Stimulated activated CD4-positive, alpha-beta T cell treated with anti-CD3 and anti-CD28 coated beads, Interleukin-2, amount 100 ng/mL, for 24 hours (primary cell): Measurements from ENCODE around the gene ALOX12B.
"Not testable (repeated sequence)": the region's sequence is repeated elsewhere in the genome, so short reads cannot be mapped to it uniquely, and the experiment has no call there.

Experiments used
- DNase-seq, 2 donors: peaks; one replicate each; pipeline ENCODE4 v3.0.0-alpha.2; 2020

The ALOX12B gene

GRCh38 chr17:8041979-8042378 lies 45.5 kb downstream of the ALOX12B start:
- no peak for DNase-seq

- DNase-seq = peak; percentile 43 to 51
Observed at GRCh38 chr17:8041249-8041928, 46.1 kb downstream of the ALOX12B start.

GRCh38 chr17:8039611-8040168 lies 47.8 kb downstream of the ALOX12B start:
- no peak for DNase-seq

GRCh38 chr17:8038954-8039610 lies 48.4 kb downstream of the ALOX12B start, which contains the start of gene ALOX15B:
ALOX15B (plus strand) TSS chr17:8039059; CDS start chr17:8039156, 97 bp downstream.
- peak in 1 of 2 donors; percentile 11 for DNase-seq

- DNase-seq = no peak
Observed at GRCh38 chr17:8032442-8032841, 55.1 kb downstream of the ALOX12B start.

- no peak for DNase-seq
Observed at GRCh38 chr17:8031950-8032349, 55.6 kb downstream of the ALOX12B start.

GRCh38 chr17:8031261-8031661 lies 56.3 kb downstream of the ALOX12B start:
- no peak for DNase-seq

GRCh38 chr17:8029121-8029520 lies 58.4 kb downstream of the ALOX12B start:
- no peak for DNase-seq

- DNase-seq = no peak
Observed at GRCh38 chr17:8025176-8025911, 62.2 kb downstream of the ALOX12B start.

- not testable (repeated sequence) for DNase-seq
Observed at GRCh38 chr17:8024161-8024560, 63.4 kb downstream of the ALOX12B start.
